Upper lobe of left lung (tissue), 6 donors: Measurements from ENCODE around the gene ZDHHC14. TPM values are rescaled to one million over a fixed set of nuclear protein-coding genes. Genes with fewer than 3 reads are reported as not detected.

Experiments
- ATAC-seq, 2 donors: fragments of 200-7000 bp; cut with Tn5 transposase; one replicate each; pipeline ENCODE4 v1.9.1; 2022; ENCODE audit warnings: mild to moderate bottlenecking in 2 of 2, moderate library complexity in 2 of 2; ENCODE audit not compliant: low FRiP score in 2 of 2
- DNase-seq, 2 donors: peaks; one replicate each; pipeline ENCODE4 v3.0.0-alpha.2; 2019 to 2020
- H3K27ac ChIP-seq, 4 donors: fragments of 200-600 bp; sonication (generic); one replicate each; pipeline ENCODE4 v1.5.1; 2016 to 2019
- H3K27me3 ChIP-seq, 4 donors: fragments of 200-600 bp; sonication (generic); one replicate each; pipeline ENCODE4 v1.5.1; 2017 to 2019
- H3K36me3 ChIP-seq, 4 donors: fragments of 200-600 bp; sonication (generic); one replicate each; pipeline ENCODE4 v1.5.1; 2016 to 2019
- H3K4me1 ChIP-seq, 4 donors: fragments of 200-600 bp; sonication (generic); one replicate each; pipeline ENCODE4 v1.5.1; 2018 to 2019
- H3K4me3 ChIP-seq, 4 donors: fragments of 200-600 bp; sonication (generic); one replicate each; pipeline ENCODE4 v1.5.1; 2017 to 2019; ENCODE audit warnings: mild to moderate bottlenecking in 2 of 4, moderate library complexity in 1 of 4
- H3K9me3 ChIP-seq, 4 donors: fragments of 200-600 bp; sonication (generic); one replicate each; pipeline ENCODE4 v1.5.1; 2018 to 2019
- EP300 ChIP-seq, 4 donors: sonication (generic); formaldehyde crosslinking; IDR thresholded peaks; one replicate each; pipeline ENCODE4 v1.5.1; 2017; ENCODE audit warnings: antibody characterized with exemption in 4 of 4, control low read depth in 2 of 4
- POLR2A ChIP-seq, 4 donors: fragments of 450-650 bp; IDR thresholded peaks; one replicate each; pipeline ENCODE4 v1.5.1; 2016 to 2017; ENCODE audit warnings: antibody characterized with exemption in 4 of 4, mild to moderate bottlenecking in 2 of 4
- POLR2AphosphoS5 ChIP-seq, 2 donors: sonication (generic); formaldehyde crosslinking; IDR thresholded peaks; one replicate each; pipeline ENCODE4 v1.5.1; 2017; ENCODE audit warnings: antibody characterized with exemption in 2 of 2
- WGBS, 2 donors: methylation state at CpG; one replicate each; pipeline ENCODE4 v1.1.5; 2017 to 2018; 5-methylcytosine and 5-hydroxymethylcytosine counted together
- total RNA-seq, 6 donors: library from RNA; depleted of rRNA in 4 of 6; stranded (reverse); fragments of >200 nt in 4 of 6; gene quantifications; one replicate each; pipeline versions ENCODE4 v1.1.0 to v1.2.1, GENCODE V29; 2016 to 2021
- TF ChIP-seq, protein P1 (sequence below), 6 experiments: fragments of 450-650 bp in 4 of 6; fragments of 200-600 bp in 2 of 6; sonication (generic) in 2 of 6; IDR thresholded peaks; one replicate each; pipeline ENCODE4 v1.5.1; 2016 to 2019; ENCODE audit warnings: antibody characterized with exemption in 6 of 6
- donor health status: DM: no; HTN: no; CAD: no; lungs with moderate emphysema.
- donor health status: DM: no; HTN: yes; CAD: no; lungs with severe emphysema.

ZDHHC14 gene
- total RNA-seq, 6 donors from 2014 or later = 5.3 to 16.5 (median 9.4) TPM

- ATAC-seq (no peak), DNase-seq (no peak)
- no peak overlapping the region for H3K4me3 ChIP-seq
- no peaks in the 10 kb centered on the region for H3K27me3 ChIP-seq
- TF ChIP-seq POLR2AphosphoS5 (IDR thresholded peaks at IDR 0.05) (no peak), EP300 (IDR thresholded peaks at IDR 0.05) (no peak), POLR2A (IDR thresholded peaks at IDR 0.05) (no peak)
- TF ChIP-seq, protein P1, sequence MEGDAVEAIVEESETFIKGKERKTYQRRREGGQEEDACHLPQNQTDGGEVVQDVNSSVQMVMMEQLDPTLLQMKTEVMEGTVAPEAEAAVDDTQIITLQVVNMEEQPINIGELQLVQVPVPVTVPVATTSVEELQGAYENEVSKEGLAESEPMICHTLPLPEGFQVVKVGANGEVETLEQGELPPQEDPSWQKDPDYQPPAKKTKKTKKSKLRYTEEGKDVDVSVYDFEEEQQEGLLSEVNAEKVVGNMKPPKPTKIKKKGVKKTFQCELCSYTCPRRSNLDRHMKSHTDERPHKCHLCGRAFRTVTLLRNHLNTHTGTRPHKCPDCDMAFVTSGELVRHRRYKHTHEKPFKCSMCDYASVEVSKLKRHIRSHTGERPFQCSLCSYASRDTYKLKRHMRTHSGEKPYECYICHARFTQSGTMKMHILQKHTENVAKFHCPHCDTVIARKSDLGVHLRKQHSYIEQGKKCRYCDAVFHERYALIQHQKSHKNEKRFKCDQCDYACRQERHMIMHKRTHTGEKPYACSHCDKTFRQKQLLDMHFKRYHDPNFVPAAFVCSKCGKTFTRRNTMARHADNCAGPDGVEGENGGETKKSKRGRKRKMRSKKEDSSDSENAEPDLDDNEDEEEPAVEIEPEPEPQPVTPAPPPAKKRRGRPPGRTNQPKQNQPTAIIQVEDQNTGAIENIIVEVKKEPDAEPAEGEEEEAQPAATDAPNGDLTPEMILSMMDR (IDR thresholded peaks at IDR 0.05) = no peak
- H3K27ac ChIP-seq = no peak overlapping the region
- H3K36me3 ChIP-seq = no peaks in the 10 kb centered on the region
- WGBS, 2 donors = 76 to 95% methylated on average over 1 of the region's 1 CpG
- H3K4me1 ChIP-seq = peaks cover 0 to 17% (median 4%) of the 10 kb centered on the region in 4 donors
- H3K9me3 ChIP-seq = no peaks in the 10 kb centered on the region
These were observed 59.2 kb downstream of the ZDHHC14 start for GRCh38 chr6:157440171-157440570.

- H3K27ac ChIP-seq = no peak overlapping the region
- H3K27me3 ChIP-seq = no peaks in the 10 kb centered on the region
- ATAC-seq = no peak
- H3K4me1 ChIP-seq = peaks cover 0 to 12% (median 2%) of the 10 kb centered on the region in 4 donors
- H3K4me3 ChIP-seq = no peak overlapping the region
- H3K9me3 ChIP-seq = no peaks in the 10 kb centered on the region
- H3K36me3 ChIP-seq = no peaks in the 10 kb centered on the region
- DNase-seq = no peak
- WGBS, 2 donors = 77 to 83% methylated on average over 12 of the region's 12 CpGs
- TF ChIP-seq POLR2AphosphoS5 (IDR thresholded peaks at IDR 0.05) = no peak
- TF ChIP-seq, protein P1 (IDR thresholded peaks at IDR 0.05) = no peak
- no peak for TF ChIP-seq EP300 (IDR thresholded peaks at IDR 0.05)
- no peak for TF ChIP-seq POLR2A (IDR thresholded peaks at IDR 0.05)
These were observed 61.3 kb downstream of the ZDHHC14 start for GRCh38 chr6:157442291-157442690.

DNA sequence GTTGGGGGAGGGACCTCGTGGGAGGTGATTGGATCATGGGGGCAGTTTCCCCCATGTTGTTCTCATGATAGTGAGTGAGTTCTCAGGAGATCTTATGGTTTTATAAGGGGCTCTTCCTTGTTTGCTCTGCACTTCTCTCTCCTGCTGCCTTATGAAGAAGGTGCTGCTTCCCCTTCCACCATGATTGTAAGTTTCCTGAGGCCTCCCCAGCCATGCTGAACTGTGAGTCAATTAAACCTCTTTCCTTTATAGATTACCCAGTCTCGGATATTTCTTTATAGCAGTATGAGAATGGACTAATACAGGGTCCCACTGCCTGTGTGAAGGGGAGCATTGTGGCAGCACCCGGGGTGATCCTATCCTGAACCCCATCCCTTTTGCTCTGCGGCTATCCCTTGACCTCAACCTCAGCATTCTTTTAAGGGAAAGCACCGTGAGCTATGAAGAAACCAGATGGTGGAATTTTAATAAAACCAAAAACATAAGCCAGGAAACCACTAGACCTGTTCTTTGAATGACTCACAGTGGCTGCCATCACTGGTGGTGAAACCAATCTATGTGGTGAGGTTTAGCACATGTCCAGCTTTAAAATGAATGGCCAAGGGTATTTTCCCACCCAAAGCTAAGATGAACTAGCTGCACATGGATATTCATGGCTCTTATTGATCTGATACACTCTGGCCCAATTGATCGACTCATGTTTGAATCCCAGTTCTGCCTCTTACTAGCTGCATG is 62.2 kb downstream of the ZDHHC14 start:
- ATAC-seq (no peak), DNase-seq (no peak)
- peaks cover 0 to 10% (median 0%) of the 10 kb centered on the region in 4 donors for H3K4me1 ChIP-seq
- no peaks in the 10 kb centered on the region for H3K9me3 ChIP-seq
- TF ChIP-seq EP300 (IDR thresholded peaks at IDR 0.05) = no peak
- TF ChIP-seq, protein P1 (IDR thresholded peaks at IDR 0.05) = no peak
- no peak for TF ChIP-seq POLR2A (IDR thresholded peaks at IDR 0.05)
- TF ChIP-seq POLR2AphosphoS5 (IDR thresholded peaks at IDR 0.05) = no peak
- H3K27me3 ChIP-seq = no peaks in the 10 kb centered on the region
- H3K36me3 ChIP-seq = no peaks in the 10 kb centered on the region
- H3K4me3 ChIP-seq = no peak overlapping the region
- 72 to 96% methylated on average over 6 of the region's 6 CpGs for WGBS, 2 donors
- H3K27ac ChIP-seq = no peak overlapping the region

- TF ChIP-seq POLR2AphosphoS5 (IDR thresholded peaks at IDR 0.05) = no peak
- TF ChIP-seq POLR2A (IDR thresholded peaks at IDR 0.05) = no peak
- TF ChIP-seq EP300 (IDR thresholded peaks at IDR 0.05) = no peak
- TF ChIP-seq, protein P1 (IDR thresholded peaks at IDR 0.05) = no peak
- DNase-seq (no peak), ATAC-seq (no peak)
- Histone ChIP-seq H3K9me3 (no peaks in the 10 kb centered on the region), H3K27me3 (no peaks in the 10 kb centered on the region), H3K4me3 (no peak overlapping the region), H3K27ac (no peak overlapping the region), H3K4me1 (no peaks in the 10 kb centered on the region), H3K36me3 (no peaks in the 10 kb centered on the region)
- 59 to 64% methylated on average over 10 of the region's 10 CpGs for WGBS, 2 donors
These were observed 64.5 kb downstream of the ZDHHC14 start for GRCh38 chr6:157445277-157446009.
